Neural cell (in vitro differentiated cells): Measurements from ENCODE around the gene HCK. TPM values are rescaled to one million over a fixed set of nuclear protein-coding genes. Genes with fewer than 3 reads are reported as not detected.
A peak's percentile ranks its signal among the peaks of the same experiment; 100 is the strongest.

ENCODE experiments used
- H2AFZ ChIP-seq: fragments of 200-600, 300-800 bp; sonication (generic), shearing (Covaris generic); 2 replicates; pipeline ENCODE4 v1.6.0; 2014; ENCODE audit warnings: low read depth, mild to moderate bottlenecking, antibody characterized with exemption, low read length, moderate library complexity
- H3F3A ChIP-seq: fragments of 200-600 bp; shearing (Covaris generic); 2 replicates; pipeline ENCODE4 v1.6.1; 2016; ENCODE audit warnings: mild to moderate bottlenecking, moderate library complexity, mixed read lengths, antibody characterized with exemption, low read length; ENCODE audit not compliant: insufficient read depth, poor library complexity, severe bottlenecking
- H3K27ac ChIP-seq: fragments of 200-600, 300-800 bp; sonication (generic), shearing (Covaris generic); 2 replicates; pipeline ENCODE4 v1.5.1; 2014; ENCODE audit warnings: mild to moderate bottlenecking, low read length, moderate library complexity
- H3K27me3 ChIP-seq: fragments of 300-800, 200-600 bp; sonication (generic), shearing (Covaris generic); 2 replicates; pipeline ENCODE4 v1.6.0; 2014; ENCODE audit warnings: mild to moderate bottlenecking, low read depth, low read length, moderate library complexity; ENCODE audit not compliant: insufficient read depth
- H3K36me3 ChIP-seq: fragments of 300-800, 200-600 bp; sonication (generic), shearing (Covaris generic); 2 replicates; pipeline ENCODE4 v1.5.1; 2014; ENCODE audit warnings: mild to moderate bottlenecking, antibody characterized with exemption, low read length, moderate library complexity; ENCODE audit not compliant: insufficient read depth
- H3K4me2 ChIP-seq: fragments of 300-800, 200-600 bp; sonication (generic), shearing (Covaris generic); 2 replicates; pipeline ENCODE4 v1.6.0; 2014; ENCODE audit warnings: mild to moderate bottlenecking, low read length
- H3K4me3 ChIP-seq: fragments of 300-800, 200-600 bp; sonication (generic), shearing (Covaris generic); 2 replicates; pipeline ENCODE4 v1.5.1; 2014; ENCODE audit warnings: mild to moderate bottlenecking, low read length, moderate library complexity
- H3K79me2 ChIP-seq: fragments of 200-600 bp; shearing (Covaris generic); replicated peaks from 2 replicates; pipeline ENCODE4 v1.6.0; 2014; ENCODE audit warnings: mild to moderate bottlenecking, low read length, moderate library complexity; ENCODE audit not compliant: insufficient read depth
- H3K9ac ChIP-seq: fragments of 300-800, 200-600 bp; sonication (generic), shearing (Covaris generic); 2 replicates; pipeline ENCODE4 v1.6.1; 2016; ENCODE audit warnings: mild to moderate bottlenecking, low read length, mixed read lengths
- H3K9me2 ChIP-seq: fragments of 200-600 bp; shearing (Covaris generic); 2 replicates; pipeline ENCODE4 v1.6.1; 2016; ENCODE audit warnings: mild to moderate bottlenecking, low read length, mixed read lengths; ENCODE audit not compliant: insufficient read depth
- H3K9me3 ChIP-seq: fragments of 200-600, 300-800 bp; sonication (generic), shearing (Covaris generic); 2 replicates; pipeline ENCODE4 v1.6.1; 2016; ENCODE audit warnings: mild to moderate bottlenecking, mixed run types, low read length, moderate library complexity, mixed read lengths
- H4K20me1 ChIP-seq: fragments of 200-600 bp; shearing (Covaris generic); 2 replicates; pipeline ENCODE4 v1.6.1; 2016; ENCODE audit warnings: mild to moderate bottlenecking, mixed run types; ENCODE audit not compliant: insufficient read depth
- CTCF ChIP-seq: fragments of 450-650 bp; IDR thresholded peaks from 2 replicates; pipeline ENCODE4 v1.5.1; 2014; ENCODE audit warnings: antibody characterized with exemption, mild to moderate bottlenecking, moderate library complexity; ENCODE audit not compliant: poor library complexity, severe bottlenecking
- EP300 ChIP-seq: fragments of 450-650 bp; conservative IDR thresholded peaks from 2 replicates; pipeline ENCODE4 v1.6.1; 2014; ENCODE audit warnings: antibody characterized with exemption, mild to moderate bottlenecking, moderate library complexity; ENCODE audit not compliant: poor library complexity, severe bottlenecking
- EZH2 ChIP-seq: fragments of 200-600, 300-800 bp; shearing (Covaris generic), sonication (generic); IDR thresholded peaks from 2 replicates; pipeline ENCODE4 v1.6.1; 2014; ENCODE audit warnings: antibody characterized with exemption, low read length, borderline replicate concordance, mild to moderate bottlenecking; ENCODE audit not compliant: insufficient read depth, poor library complexity, severe bottlenecking
- MXI1 ChIP-seq: fragments of 450-650 bp; conservative IDR thresholded peaks from 2 replicates; pipeline ENCODE4 v1.6.1; 2014; ENCODE audit warnings: antibody characterized with exemption, mild to moderate bottlenecking; ENCODE audit not compliant: poor library complexity, severe bottlenecking
- POLR2AphosphoS5 ChIP-seq: IDR thresholded peaks from 2 replicates; pipeline ENCODE4 v1.6.1; 2012
- RAD21 ChIP-seq: fragments of 450-650 bp; conservative IDR thresholded peaks from 2 replicates; pipeline ENCODE4 v1.6.1; 2014; ENCODE audit warnings: antibody characterized with exemption, mild to moderate bottlenecking, moderate library complexity
- SMC3 ChIP-seq: fragments of 450-650 bp; conservative IDR thresholded peaks from 2 replicates; pipeline ENCODE4 v1.6.1; 2014; ENCODE audit warnings: antibody characterized with exemption, mild to moderate bottlenecking, moderate library complexity; ENCODE audit not compliant: poor library complexity
- TAF1 ChIP-seq: IDR thresholded peaks from 2 replicates; pipeline ENCODE4 v1.6.1; 2012; ENCODE audit warnings: low read depth
- polyA plus RNA-seq: library from polyadenylated mRNA; depleted of rRNA; stranded (reverse); fragments of >200 nt; gene quantifications from 2 replicates; pipeline ENCODE4 v1.2.3, GENCODE V29; 2014
- TF ChIP-seq, protein P1 (sequence below): IDR thresholded peaks from 2 replicates; pipeline ENCODE4 v1.6.1; 2012; ENCODE audit warnings: borderline replicate concordance

HCK gene
- polyA plus RNA-seq, 1 donor from 2014 or later = 0.58 TPM

DNA sequence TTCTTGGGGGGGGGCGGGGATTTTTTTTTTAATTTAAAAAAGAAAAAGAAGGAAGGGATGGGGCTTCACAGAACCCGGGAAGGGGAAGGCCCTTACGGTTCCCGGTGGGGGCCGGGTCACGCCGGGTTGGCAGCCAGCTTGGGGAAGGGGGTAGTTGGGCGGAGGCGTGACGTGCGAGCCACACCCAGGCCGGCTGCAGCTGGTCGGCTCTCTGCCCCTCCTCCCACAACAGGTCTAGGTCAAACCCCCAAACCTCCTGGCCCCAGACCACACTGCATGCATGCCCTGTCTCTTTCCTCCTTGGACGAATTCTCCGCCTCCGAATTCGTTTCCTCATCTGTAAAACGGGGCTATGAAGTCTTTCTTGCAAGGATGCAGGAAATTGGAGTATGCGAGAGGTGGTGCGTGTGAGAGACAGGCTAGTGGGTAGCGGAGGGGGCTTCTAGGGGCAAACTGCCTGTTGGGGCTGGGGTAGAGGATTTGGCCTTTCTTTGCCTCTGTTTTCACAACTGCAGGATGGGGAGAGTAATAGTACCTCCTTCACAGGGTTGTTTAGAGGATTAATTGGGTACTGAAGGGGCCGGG lies 828 bp downstream of the HCK start:
- Histone ChIP-seq H3K4me2 (no peak overlapping the region), H3F3A (no peaks in the 10 kb centered on the region), H3K79me2 (no peaks in the 10 kb centered on the region), H3K4me3 (peak overlapping the region; percentile 46), H3K27ac (no peak overlapping the region), H2AFZ (no peak overlapping the region), H3K9me2 (no peaks in the 10 kb centered on the region), H3K27me3 (peaks cover 55% of the 10 kb centered on the region), H3K9me3 (peaks cover 8% of the 10 kb centered on the region), H4K20me1 (no peaks in the 10 kb centered on the region), H3K36me3 (no peaks in the 10 kb centered on the region), H3K9ac (no peak overlapping the region)
- TF ChIP-seq MXI1 (no peak), SMC3 (no peak), TAF1 (no peak), RAD21 (no peak), EP300 (no peak), EZH2 (no peak), CTCF (no peak), POLR2AphosphoS5 (no peak)
- TF ChIP-seq, protein P1, sequence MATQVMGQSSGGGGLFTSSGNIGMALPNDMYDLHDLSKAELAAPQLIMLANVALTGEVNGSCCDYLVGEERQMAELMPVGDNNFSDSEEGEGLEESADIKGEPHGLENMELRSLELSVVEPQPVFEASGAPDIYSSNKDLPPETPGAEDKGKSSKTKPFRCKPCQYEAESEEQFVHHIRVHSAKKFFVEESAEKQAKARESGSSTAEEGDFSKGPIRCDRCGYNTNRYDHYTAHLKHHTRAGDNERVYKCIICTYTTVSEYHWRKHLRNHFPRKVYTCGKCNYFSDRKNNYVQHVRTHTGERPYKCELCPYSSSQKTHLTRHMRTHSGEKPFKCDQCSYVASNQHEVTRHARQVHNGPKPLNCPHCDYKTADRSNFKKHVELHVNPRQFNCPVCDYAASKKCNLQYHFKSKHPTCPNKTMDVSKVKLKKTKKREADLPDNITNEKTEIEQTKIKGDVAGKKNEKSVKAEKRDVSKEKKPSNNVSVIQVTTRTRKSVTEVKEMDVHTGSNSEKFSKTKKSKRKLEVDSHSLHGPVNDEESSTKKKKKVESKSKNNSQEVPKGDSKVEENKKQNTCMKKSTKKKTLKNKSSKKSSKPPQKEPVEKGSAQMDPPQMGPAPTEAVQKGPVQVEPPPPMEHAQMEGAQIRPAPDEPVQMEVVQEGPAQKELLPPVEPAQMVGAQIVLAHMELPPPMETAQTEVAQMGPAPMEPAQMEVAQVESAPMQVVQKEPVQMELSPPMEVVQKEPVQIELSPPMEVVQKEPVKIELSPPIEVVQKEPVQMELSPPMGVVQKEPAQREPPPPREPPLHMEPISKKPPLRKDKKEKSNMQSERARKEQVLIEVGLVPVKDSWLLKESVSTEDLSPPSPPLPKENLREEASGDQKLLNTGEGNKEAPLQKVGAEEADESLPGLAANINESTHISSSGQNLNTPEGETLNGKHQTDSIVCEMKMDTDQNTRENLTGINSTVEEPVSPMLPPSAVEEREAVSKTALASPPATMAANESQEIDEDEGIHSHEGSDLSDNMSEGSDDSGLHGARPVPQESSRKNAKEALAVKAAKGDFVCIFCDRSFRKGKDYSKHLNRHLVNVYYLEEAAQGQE = no peak

GRCh38 chr20:32053648-32054047 lies 1.6 kb downstream of the HCK start:
- Histone ChIP-seq H3K36me3 (no peaks in the 10 kb centered on the region), H3K79me2 (no peaks in the 10 kb centered on the region), H3K9ac (no peak overlapping the region), H3K9me3 (peaks cover 8% of the 10 kb centered on the region), H3K4me3 (no peak overlapping the region), H3K27ac (no peak overlapping the region), H3F3A (no peaks in the 10 kb centered on the region), H4K20me1 (no peaks in the 10 kb centered on the region), H3K27me3 (peaks cover 55% of the 10 kb centered on the region), H2AFZ (no peak overlapping the region), H3K9me2 (no peaks in the 10 kb centered on the region), H3K4me2 (no peak overlapping the region)
- TF ChIP-seq RAD21 (no peak), EP300 (no peak), MXI1 (no peak), POLR2AphosphoS5 (no peak), CTCF (no peak), EZH2 (no peak), SMC3 (no peak), TAF1 (no peak)
- TF ChIP-seq, protein P1 = no peak
